GM12874 (cell line): ENCODE measurements around the gene F11R.

Experiments used
- TF ChIP-seq, protein P1 (sequence below): IDR thresholded peaks from 2 replicates; pipeline ENCODE4 v1.5.1; 2011; ENCODE audit warnings: low read depth, mild to moderate bottlenecking, control low read depth, low read length, moderate library complexity; ENCODE audit not compliant: insufficient read depth

The F11R gene

DNA sequence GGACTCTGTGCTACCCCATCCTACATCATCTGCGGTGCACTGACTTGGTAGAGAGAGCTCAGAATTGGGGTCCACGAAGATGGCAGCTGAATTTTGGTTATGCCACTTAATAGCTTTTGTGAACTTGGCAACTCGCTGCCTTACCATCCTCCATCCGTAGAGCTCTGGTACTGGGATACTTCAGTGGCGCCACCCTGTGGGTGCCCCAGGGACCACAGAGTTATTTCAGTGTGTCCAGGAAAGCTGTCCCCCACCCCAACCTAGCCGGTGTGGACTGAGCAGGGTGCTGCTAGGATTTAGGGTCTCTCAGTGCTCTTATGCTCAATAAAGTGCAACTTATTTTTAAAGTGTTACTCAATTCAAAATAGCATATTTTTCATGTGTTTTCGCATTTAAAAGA is 33.9 kb upstream of the F11R start:
- TF ChIP-seq, protein P1, sequence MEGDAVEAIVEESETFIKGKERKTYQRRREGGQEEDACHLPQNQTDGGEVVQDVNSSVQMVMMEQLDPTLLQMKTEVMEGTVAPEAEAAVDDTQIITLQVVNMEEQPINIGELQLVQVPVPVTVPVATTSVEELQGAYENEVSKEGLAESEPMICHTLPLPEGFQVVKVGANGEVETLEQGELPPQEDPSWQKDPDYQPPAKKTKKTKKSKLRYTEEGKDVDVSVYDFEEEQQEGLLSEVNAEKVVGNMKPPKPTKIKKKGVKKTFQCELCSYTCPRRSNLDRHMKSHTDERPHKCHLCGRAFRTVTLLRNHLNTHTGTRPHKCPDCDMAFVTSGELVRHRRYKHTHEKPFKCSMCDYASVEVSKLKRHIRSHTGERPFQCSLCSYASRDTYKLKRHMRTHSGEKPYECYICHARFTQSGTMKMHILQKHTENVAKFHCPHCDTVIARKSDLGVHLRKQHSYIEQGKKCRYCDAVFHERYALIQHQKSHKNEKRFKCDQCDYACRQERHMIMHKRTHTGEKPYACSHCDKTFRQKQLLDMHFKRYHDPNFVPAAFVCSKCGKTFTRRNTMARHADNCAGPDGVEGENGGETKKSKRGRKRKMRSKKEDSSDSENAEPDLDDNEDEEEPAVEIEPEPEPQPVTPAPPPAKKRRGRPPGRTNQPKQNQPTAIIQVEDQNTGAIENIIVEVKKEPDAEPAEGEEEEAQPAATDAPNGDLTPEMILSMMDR = no peak

DNA sequence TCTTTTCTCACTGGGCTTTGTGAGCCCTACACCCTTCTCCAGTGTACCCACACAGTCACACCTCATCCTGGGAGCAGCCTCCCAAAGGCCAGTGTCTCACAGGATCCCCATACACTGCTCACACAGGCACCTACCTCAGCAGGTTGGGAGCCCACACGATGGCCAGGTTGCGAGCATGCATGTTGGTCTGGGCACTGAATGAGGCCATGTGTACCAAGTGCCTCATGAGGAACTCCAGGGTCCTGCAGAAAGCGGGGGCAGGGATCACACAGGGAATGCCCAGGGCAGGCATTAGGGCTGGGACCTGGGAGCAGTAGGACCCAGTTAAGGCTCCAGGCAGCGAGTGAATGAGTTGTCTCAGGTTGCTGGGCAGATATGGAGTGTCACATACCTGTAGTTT is 33.3 kb upstream of the F11R start:
- TF ChIP-seq, protein P1 = no peak

DNA sequence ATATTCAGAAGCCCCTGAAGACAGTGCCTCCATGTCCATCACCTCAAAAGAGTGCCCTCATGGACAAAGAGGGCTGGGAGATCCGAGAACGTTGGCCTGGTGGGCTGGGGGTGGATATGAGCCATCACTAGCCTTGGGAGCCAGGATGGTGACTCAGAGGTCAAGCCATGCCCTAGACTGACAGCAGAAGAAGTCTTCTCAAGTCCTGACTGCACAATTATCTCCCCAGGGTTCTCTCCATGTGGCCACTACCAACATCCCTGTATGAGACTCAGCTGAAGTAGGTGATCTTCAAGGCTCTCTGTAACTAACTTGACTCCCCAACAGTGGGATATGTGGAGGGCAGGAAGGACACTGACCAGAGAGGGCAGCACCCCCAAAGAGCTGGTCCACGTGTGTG is 31.9 kb upstream of the F11R start:
- TF ChIP-seq, protein P1 = no peak

DNA sequence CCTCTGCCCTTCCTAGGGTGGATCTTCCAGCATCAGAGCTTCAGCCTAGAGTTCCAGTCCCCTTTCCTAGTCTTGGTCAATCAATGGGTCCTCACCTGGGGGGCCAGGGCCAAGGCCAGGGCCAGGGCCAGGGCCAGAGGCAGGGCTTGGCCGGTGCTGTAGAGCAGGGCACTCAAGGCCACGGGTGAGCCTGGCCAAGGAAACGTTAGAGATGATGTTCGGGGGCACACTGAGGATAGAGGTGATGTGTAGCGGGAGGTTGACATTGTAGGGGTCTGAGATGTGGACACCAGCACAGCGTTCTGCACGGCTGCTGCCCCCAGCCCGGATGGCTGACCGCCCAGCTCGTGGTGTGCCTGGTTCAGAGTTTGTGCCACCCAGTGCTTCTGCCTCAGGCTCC is 30.3 kb upstream of the F11R start:
- TF ChIP-seq, protein P1 = no peak

DNA sequence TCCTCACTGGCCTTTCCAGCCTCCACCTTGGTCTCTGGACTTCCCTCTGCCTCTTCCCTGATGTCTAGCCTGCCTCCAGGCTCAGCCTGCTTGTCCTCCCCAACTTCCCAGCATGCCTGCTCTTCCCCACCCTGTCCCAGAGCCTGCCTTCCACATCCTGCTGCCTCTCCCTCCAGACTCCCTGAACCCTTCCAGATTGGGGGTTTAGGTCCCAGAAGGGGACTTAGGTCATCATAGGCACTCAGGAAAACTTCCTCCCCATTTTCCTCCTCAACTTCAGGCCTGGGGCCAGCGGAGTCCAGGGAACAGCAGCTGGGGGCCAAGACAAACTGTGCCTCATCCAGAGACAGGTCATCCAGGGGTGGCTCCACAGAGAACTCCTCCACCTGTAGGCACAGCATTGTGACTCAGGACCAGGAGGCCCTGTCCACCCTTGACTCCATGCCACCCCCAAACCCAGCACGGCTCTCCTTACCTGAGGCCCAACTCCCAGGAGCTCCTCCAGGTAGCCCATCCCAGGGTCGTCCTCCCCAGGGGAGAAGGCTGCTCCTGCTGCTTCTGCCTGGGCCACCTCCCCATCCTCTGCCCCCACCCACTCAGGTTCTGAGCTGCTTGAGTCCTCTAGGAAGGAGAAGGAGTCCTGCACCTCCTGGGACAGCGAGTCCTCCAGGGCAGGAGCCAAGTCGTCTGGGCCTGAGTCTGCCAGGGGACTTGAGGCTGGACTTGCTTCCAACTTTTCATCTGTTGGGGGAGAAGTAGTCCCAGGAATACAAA is 28.2 kb upstream of the F11R start:
- TF ChIP-seq, protein P1 = no peak

DNA sequence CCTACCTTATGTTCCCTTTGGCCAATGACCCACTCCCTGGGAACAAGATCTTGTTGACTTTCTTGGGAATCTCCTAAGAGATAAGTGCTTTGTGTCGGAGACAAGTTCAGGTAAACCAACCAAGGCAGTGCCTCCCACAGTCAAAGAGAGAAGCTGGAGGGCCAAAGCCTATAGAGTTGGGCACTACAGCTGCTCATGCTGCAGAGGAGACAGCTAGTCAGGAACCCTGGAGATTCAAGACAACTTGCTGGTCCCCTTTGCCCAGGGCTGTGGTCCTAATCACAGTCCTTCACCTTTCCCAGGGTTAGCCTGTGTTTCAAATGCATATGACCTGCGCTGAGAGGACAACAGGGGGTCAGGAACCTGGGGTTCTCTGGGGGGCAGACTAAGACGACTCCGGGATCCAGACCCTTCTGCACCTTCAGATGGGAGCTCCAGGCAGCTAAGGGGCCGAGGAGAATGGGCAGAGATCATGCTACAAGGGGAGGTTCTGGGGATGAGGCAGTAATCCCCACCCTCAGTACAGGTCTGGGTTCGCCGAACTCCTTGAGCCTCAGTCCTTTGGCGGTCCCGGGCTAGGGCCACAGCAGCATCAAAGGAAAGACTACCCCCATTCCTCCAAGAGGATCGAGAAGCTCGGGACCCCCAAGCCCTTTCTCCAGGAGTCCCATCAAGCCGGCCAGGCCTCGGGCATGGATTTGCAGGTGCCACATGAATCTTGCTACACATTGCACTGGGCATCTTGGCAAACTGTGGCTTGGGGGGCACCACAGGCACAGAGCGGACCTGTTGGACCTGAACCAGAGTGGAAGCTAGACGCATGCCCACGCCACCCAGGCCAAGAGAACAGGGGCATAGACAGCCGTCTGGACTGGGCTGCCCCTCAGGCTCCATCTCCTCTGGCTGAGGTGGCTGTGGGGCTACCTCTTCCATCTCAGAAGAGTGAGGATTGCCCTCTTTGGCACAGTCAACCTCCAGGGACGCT is 26.8 kb upstream of the F11R start:
- TF ChIP-seq, protein P1 = no peak

DNA sequence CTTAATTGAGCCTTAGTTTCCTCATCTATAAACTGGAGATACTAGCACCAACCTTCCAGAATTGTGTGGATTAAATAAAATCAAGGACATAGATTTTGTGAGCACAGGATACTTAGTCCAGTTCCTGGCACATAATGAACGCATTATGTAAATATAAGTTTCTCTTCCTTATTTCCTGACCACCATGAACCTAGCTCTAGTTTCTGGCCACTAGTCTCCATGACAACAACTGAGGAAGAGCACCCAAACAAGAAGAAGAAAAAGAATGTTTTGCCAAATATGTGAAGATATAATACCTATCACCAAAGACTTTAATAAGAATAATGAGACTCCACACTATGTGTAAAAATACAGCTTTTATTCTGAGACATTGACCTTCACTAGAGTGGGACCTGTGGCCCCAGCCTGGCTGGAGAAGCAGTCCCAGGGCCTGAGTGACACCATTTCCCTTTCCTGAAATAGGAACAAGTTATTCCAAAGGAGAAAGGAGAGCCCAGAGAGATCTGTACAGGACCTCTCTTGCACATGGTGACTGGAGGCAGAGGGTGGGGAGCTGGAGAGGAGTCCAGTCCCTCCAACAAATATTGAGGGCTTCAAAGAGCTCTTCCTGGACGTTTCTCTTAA is 25.8 kb upstream of the F11R start:
- TF ChIP-seq, protein P1 = no peak
